Astrocyte of the cerebellum (primary cell): Measurements from ENCODE around the gene GSTM3.

Source experiments
- DNase-seq: peaks from one replicate; pipeline ENCODE4 v3.0.0-alpha.2; 2011; ENCODE audit warnings: low read depth
- H3K4me3 ChIP-seq: 2 replicates; pipeline ENCODE4 v1.5.1; 2011; ENCODE audit warnings: mild to moderate bottlenecking, low read depth, low read length, moderate library complexity
- in situ Hi-C: cut with HindIII; loops from 2 replicates; pipeline ENCODE4 v1.10.0; 2017; ENCODE audit warnings: low sequenced_read_pairs
- TF ChIP-seq, protein P1 (sequence below): IDR thresholded peaks from 2 replicates; pipeline ENCODE4 v1.5.1; 2012; ENCODE audit warnings: low read length, low read depth, moderate library complexity, mild to moderate bottlenecking; ENCODE audit errors: missing control alignments

The GSTM3 gene

DNA sequence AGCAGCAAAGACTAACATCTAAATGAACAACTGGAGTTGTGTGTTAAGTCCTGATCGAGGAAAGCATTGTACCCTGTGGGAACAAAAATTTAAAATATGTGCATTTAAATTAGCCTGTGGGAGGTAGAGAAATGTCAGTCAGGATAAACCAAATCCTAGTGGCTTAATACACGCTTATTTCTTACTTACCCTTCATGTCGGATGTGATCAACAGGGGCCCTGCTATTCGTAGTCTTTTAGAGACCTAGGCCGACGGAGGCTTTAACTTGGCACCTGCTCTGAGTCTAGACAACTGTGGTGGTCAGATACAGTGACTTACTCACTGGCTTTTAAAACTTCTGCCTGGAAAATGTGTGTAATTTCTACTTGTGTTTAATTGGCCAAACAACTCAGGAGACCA is 10.2 kb downstream of the GSTM3 start:
- in situ Hi-C loops, result no loop called here
- no peak overlapping the region for H3K4me3 ChIP-seq
- TF ChIP-seq, protein P1, sequence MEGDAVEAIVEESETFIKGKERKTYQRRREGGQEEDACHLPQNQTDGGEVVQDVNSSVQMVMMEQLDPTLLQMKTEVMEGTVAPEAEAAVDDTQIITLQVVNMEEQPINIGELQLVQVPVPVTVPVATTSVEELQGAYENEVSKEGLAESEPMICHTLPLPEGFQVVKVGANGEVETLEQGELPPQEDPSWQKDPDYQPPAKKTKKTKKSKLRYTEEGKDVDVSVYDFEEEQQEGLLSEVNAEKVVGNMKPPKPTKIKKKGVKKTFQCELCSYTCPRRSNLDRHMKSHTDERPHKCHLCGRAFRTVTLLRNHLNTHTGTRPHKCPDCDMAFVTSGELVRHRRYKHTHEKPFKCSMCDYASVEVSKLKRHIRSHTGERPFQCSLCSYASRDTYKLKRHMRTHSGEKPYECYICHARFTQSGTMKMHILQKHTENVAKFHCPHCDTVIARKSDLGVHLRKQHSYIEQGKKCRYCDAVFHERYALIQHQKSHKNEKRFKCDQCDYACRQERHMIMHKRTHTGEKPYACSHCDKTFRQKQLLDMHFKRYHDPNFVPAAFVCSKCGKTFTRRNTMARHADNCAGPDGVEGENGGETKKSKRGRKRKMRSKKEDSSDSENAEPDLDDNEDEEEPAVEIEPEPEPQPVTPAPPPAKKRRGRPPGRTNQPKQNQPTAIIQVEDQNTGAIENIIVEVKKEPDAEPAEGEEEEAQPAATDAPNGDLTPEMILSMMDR, result no peak
- DNase-seq, result peak; percentile 8

DNA sequence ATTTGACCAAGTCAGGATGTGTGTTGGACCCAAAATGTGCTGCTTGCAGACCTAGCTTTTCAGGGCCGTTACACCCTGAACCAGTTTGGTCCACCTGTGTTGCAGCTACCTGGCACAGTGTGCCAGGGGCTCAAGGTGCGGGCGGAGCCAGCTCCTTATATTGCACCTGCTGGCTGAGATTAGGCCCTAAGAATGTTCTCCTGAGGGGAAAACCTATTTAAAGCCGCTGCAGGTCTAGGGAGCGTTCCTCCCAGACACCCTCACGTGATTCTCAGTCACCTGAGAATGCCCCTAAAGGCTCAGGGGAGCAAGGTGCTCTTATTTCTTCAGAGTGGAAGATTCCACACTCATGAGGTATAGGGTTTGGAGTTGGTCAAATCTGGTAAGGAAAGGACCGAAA is 12.0 kb downstream of the GSTM3 start:
- H3K4me3 ChIP-seq, result no peak overlapping the region
- in situ Hi-C loops, result no loop called here
- DNase-seq, result no peak
- TF ChIP-seq, protein P1, result no peak

DNA sequence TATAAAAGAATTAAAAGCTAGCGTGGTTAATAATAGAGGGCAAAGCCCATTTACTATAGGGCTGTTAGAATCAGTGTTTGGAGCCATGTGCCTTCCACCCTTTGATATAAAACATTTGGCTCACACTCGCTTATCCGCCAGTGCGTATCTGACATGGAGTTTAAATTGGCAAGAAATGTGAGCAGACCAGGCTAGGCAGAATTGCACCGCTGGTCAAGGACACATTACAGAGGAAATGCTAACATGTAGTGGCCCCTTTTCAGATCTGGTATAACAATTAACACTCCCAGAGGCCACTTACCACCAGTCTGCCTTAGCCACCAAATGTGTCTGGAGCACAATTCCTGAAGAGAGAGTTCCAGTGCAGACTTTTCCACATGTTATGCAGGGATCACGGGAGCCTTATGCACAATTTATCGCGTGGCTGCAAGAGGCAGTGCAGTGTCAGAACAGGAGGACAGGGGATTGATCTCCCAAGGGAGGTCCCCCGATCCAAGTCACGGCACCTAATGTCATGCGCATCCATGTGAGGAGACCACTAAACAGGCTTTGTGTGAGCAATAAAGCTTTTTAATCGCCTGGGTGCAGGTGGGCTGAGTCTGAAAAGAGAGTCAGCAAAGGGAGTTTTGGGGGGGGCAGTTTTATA is 14.0 kb downstream of the GSTM3 start:
- H3K4me3 ChIP-seq, result no peak overlapping the region
- no peak for DNase-seq
- TF ChIP-seq, protein P1, result no peak
- in situ Hi-C loops, result no loop called here

DNA sequence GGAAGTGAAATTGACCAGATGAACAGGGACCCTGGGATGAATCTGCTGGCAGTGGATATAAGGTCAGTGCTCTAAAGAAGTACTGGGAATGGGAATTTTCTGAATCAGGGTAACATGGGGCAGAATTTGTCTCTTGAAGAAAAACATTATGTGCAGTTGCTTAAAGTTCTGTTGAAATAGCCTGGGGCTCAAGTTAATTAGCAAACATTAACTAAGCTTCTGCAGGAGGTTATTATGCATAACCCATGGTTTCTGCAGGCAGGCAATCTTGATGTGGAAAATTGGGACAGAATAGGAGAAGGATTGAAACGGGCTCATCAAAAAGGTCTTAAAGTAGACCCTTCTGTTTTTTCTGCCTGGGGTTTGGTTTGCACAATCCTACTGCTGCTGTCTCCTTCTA is 14.8 kb downstream of the GSTM3 start:
- DNase-seq, result no peak
- in situ Hi-C loops, result no loop called here
- H3K4me3 ChIP-seq, result no peak overlapping the region
- TF ChIP-seq, protein P1, result no peak

DNA sequence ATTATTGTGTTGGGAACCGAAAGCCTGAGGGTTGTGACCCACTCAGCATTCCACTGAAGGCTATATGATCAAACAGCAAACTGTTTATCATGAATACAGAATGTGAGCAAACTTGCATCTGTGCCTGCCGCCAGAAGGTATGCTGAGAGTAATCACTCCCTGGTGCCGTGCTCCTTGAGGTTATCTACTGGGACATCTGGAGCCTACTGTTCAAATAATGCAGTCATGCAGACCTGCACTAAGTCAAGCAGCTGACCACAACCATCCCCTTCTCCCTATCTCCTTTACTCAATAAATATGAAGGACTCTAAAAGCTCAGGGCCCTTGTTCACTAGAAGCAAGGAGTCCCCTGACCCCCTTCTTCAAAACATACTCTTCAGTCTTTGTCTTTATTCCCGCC is 15.3 kb downstream of the GSTM3 start:
- TF ChIP-seq, protein P1, result no peak
- in situ Hi-C loops, result no loop called here
- DNase-seq, result no peak
- H3K4me3 ChIP-seq, result no peak overlapping the region

DNA sequence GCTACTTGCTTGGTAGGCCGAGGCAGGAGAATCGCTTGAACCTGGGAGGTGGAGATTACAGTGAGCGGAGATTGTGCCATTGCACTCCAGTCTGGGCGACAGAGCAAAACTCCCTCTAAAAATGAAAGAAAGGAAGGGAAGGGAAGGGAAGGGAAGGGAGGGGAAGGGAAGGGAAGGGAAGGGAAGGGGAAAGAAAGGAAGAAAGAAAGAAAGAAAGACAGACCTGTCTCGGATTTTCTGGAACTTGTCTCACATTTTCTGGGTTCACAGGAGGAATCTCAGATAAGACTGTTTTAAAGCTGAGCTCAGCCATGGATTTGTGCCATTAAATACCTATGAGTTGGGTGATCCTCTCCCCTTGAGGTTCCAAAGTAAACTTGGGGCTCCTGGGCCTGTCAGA is 15.9 kb downstream of the GSTM3 start:
- H3K4me3 ChIP-seq, result no peak overlapping the region
- in situ Hi-C loops, result no loop called here
- TF ChIP-seq, protein P1, result no peak
- no peak for DNase-seq
